Activated T-cell treated with anti-CD3 and anti-CD28 coated beads for 4 hours (primary cell): ENCODE data around the gene TPM4.
"Not testable (repeated sequence)": the region's sequence is repeated elsewhere in the genome, so short reads cannot be mapped to it uniquely, and the experiment has no call there.

Experiments
- DNase-seq: peaks from one replicate; pipeline ENCODE4 v3.0.0-alpha.2; 2020

The TPM4 gene

GRCh38 chr19:16099314-16099965 lies 23.1 kb downstream of the TPM4 start:
- DNase-seq = not testable (repeated sequence)

- no peak for DNase-seq
These were observed 24.2 kb downstream of the TPM4 start for GRCh38 chr19:16100524-16100923.

GRCh38 chr19:16104722-16105121 lies 28.4 kb downstream of the TPM4 start:
- no peak for DNase-seq

GRCh38 chr19:16106121-16106520 lies 29.8 kb downstream of the TPM4 start:
- DNase-seq = no peak

- DNase-seq = peak; percentile 99
These were observed 35.0 kb downstream of the TPM4 start, which contains the start of gene RAB8A for GRCh38 chr19:16111160-16111908. Gene RAB8A (plus strand): TSS chr19:16111889. CDS start chr19:16111902, 13 bp downstream.

- DNase-seq = no peak
These were observed 35.8 kb downstream of the TPM4 start for GRCh38 chr19:16111909-16112752.

GRCh38 chr19:16112778-16113177 lies 36.5 kb downstream of the TPM4 start:
- DNase-seq = no peak

- no peak for DNase-seq
These were observed 37.4 kb downstream of the TPM4 start for GRCh38 chr19:16113727-16114126.

- DNase-seq = no peak
These were observed 39.2 kb downstream of the TPM4 start for GRCh38 chr19:16115301-16116039.

- DNase-seq = no peak
These were observed 39.8 kb downstream of the TPM4 start for GRCh38 chr19:16116067-16116466.

GRCh38 chr19:16117594-16118033 lies 41.3 kb downstream of the TPM4 start:
- DNase-seq = no peak

- DNase-seq = no peak
These were observed 42.3 kb downstream of the TPM4 start for GRCh38 chr19:16118489-16119033.

- DNase-seq = not testable (repeated sequence)
These were observed 43.0 kb downstream of the TPM4 start for GRCh38 chr19:16119075-16119857.

GRCh38 chr19:16121141-16121540 lies 44.8 kb downstream of the TPM4 start:
- DNase-seq = no peak

GRCh38 chr19:16121967-16122366 lies 45.7 kb downstream of the TPM4 start:
- DNase-seq = no peak

- DNase-seq = no peak
These were observed 48.7 kb downstream of the TPM4 start for GRCh38 chr19:16124953-16125352.

GRCh38 chr19:16125737-16126495 lies 49.6 kb downstream of the TPM4 start:
- no peak for DNase-seq

GRCh38 chr19:16127080-16127479 lies 50.8 kb downstream of the TPM4 start:
- DNase-seq = no peak

- DNase-seq = no peak
These were observed 51.6 kb downstream of the TPM4 start for GRCh38 chr19:16127776-16128371.

- DNase-seq = no peak
These were observed 55.4 kb downstream of the TPM4 start for GRCh38 chr19:16131648-16132047.
